Testis (tissue), 2 donors: ENCODE results near the gene CDC14A.

Source experiments
- CTCF ChIP-seq, 3 experiments: fragments of 450-650 bp in 2 of 3; fragments of 200-600 bp in 1 of 3; sonication (generic) in 1 of 3; IDR thresholded peaks; one replicate each; pipeline ENCODE4 v1.5.1; 2016 to 2019; ENCODE audit warnings: antibody characterized with exemption in 3 of 3, mild to moderate bottlenecking in 2 of 3, moderate library complexity in 1 of 3
- POLR2A ChIP-seq: fragments of 450-650 bp; IDR thresholded peaks from one replicate; pipeline ENCODE4 v1.6.1; 2017; ENCODE audit warnings: antibody characterized with exemption, mild to moderate bottlenecking, moderate library complexity

GRCh38 chr1:100348549-100349144 is 3.7 kb upstream of the CDC14A start:
- TF ChIP-seq CTCF (IDR thresholded peaks at IDR 0.05) = no peak
- TF ChIP-seq POLR2A = no peak
